Left cardiac atrium (tissue), 4 donors: ENCODE results near the gene LGALS7. TPM values are rescaled to one million over a fixed set of nuclear protein-coding genes. Genes with fewer than 3 reads are reported as not detected.

ENCODE experiments used
- ATAC-seq, 2 donors: fragments of 200-7000 bp; cut with Tn5 transposase; one replicate each; pipeline ENCODE4 v1.9.1; 2020; ENCODE audit warnings: mild to moderate bottlenecking in 2 of 2, moderate library complexity in 2 of 2
- DNase-seq: peaks from one replicate; pipeline ENCODE4 v3.0.0-alpha.2; 2020
- intact Hi-C, 2 donors: fragments of 100-400 bp; cut with DNase I; formaldehyde crosslinking; loops; one replicate each; pipeline versions ENCODE4 v1.14.1 to v1.15.1; 2022 to 2023
- total RNA-seq, 2 donors: library from RNA; stranded (reverse); fragmentation: NEBNext Ultra II Directional; extraction: Animal tissue kit (Norgen Biotek cat#: 25700); gene quantifications; one replicate each; pipeline ENCODE4 v1.2.1, GENCODE V29; 2021
- donor health status: DM: no; HTN: yes; CAD: no.
- donor health status: DM: no; HTN: yes; CAD: no; lungs with severe emphysema.
- donor health status: DM: yes; HTN: yes; CAD: no.
- donor health status: Dilated cardiomyopathy.

The LGALS7 gene
- total RNA-seq, 2 donors from 2014 or later: not detected

GRCh38 chr19:38721496-38721895 is 51.8 kb downstream of the LGALS7 start:
- DNase-seq (no peak), ATAC-seq (no peak)
- intact Hi-C loops: no loop called here

Other genes starting within 250 kb of the LGALS7 start
- 1 to 10 TPM; 3.1 TPM for gene MAP4K1, start 155.6 kb downstream of the LGALS7 start, total RNA-seq
- 100 to 1,000 TPM; 515 to 563 TPM for gene EIF3K, start 154.3 kb downstream of the LGALS7 start, total RNA-seq
- 100 to 1,000 TPM; 160 to 333 TPM for gene ACTN4, start 125.9 kb downstream of the LGALS7 start, total RNA-seq
- gene CAPN12, start 29.0 kb downstream of the LGALS7 start, total RNA-seq: under 1 TPM; 0.77 to 0.81 TPM
- not detected for gene LGALS7B, start 15.7 kb upstream of the LGALS7 start, total RNA-seq
- gene LGALS4, start 39.4 kb upstream of the LGALS7 start, total RNA-seq: 1 to 10 TPM in 1 of 2 donors, under 1 TPM in 1; 0.85 to 1.4 TPM
- gene ECH1, start 58.3 kb upstream of the LGALS7 start, total RNA-seq: 100 to 1,000 TPM; 449 to 630 TPM
- 100 to 1,000 TPM; 179 to 185 TPM for gene HNRNPL, start 76.5 kb upstream of the LGALS7 start, total RNA-seq
- gene RINL, start 104.8 kb upstream of the LGALS7 start, total RNA-seq: 1 to 10 TPM; 4.4 to 7.6 TPM
- gene SIRT2, start 126.1 kb upstream of the LGALS7 start, total RNA-seq: 10 to 100 TPM; 63.3 to 92.1 TPM
- gene NFKBIB, start 126.5 kb upstream of the LGALS7 start, total RNA-seq: 10 to 100 TPM; 17.9 to 23.0 TPM
- not detected for gene CCER2, start 138.7 kb upstream of the LGALS7 start, total RNA-seq
- 10 to 100 TPM in 1 of 2 donors, 1 to 10 TPM in 1; 9.5 to 17.7 TPM for gene SARS2, start 157.2 kb upstream of the LGALS7 start, total RNA-seq
- gene MRPS12, start 157.4 kb upstream of the LGALS7 start, total RNA-seq: 10 to 100 TPM; 56.2 to 69.0 TPM
- 1 to 10 TPM; 7.2 to 7.8 TPM for gene FBXO17, start 202.2 kb upstream of the LGALS7 start, total RNA-seq